ENCODE data around the gene FBLN2. TPM values are rescaled to one million over a fixed set of nuclear protein-coding genes. Genes with fewer than 3 reads are reported as not detected.

FBLN2 gene
- total RNA-seq, 1 donor from 2014 or later = 413 TPM

DNA sequence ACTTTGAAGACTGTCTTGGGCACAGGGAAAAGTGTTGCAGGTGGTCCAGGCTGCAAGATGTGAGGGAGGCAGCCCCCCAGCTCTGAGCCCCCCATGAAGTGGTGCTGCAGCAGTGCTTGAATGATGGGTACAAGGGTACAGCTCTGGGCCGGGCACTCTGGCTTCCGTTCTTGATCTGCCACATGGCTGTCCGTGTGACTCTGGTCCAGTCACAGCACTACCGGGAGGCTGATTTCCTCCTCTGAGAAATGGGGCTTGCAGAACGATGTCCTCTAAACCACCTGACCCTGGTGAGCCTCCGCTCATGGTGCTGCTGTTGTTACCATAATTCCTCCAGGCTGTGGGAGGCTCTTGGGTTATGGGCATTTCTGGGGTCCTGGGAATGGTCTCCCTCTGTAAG, 75.1 kb downstream of the FBLN2 start:
- H3K27ac Mint-ChIP-seq (ENCODE audit: unreplicated experiment) = no peak overlapping the region
- peaks cover 20% of the 10 kb centered on the region for H3K4me1 Mint-ChIP-seq (ENCODE audit: low read depth)
- peak; percentile 58 for DNase-seq (ENCODE audit: low spot score)
- H3K4me3 Mint-ChIP-seq (ENCODE audit: unreplicated experiment) = no peak overlapping the region
- peaks cover 36% of the 10 kb centered on the region for H3K36me3 Mint-ChIP-seq (ENCODE audit: low read depth)
- H3K27me3 Mint-ChIP-seq (ENCODE audit: low read depth) = no peaks in the 10 kb centered on the region
- H3K9me3 Mint-ChIP-seq (ENCODE audit: low read depth) = no peaks in the 10 kb centered on the region
- TF ChIP-seq, protein P1, sequence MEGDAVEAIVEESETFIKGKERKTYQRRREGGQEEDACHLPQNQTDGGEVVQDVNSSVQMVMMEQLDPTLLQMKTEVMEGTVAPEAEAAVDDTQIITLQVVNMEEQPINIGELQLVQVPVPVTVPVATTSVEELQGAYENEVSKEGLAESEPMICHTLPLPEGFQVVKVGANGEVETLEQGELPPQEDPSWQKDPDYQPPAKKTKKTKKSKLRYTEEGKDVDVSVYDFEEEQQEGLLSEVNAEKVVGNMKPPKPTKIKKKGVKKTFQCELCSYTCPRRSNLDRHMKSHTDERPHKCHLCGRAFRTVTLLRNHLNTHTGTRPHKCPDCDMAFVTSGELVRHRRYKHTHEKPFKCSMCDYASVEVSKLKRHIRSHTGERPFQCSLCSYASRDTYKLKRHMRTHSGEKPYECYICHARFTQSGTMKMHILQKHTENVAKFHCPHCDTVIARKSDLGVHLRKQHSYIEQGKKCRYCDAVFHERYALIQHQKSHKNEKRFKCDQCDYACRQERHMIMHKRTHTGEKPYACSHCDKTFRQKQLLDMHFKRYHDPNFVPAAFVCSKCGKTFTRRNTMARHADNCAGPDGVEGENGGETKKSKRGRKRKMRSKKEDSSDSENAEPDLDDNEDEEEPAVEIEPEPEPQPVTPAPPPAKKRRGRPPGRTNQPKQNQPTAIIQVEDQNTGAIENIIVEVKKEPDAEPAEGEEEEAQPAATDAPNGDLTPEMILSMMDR (IDR thresholded peaks at IDR 0.05) = no peak

DNA sequence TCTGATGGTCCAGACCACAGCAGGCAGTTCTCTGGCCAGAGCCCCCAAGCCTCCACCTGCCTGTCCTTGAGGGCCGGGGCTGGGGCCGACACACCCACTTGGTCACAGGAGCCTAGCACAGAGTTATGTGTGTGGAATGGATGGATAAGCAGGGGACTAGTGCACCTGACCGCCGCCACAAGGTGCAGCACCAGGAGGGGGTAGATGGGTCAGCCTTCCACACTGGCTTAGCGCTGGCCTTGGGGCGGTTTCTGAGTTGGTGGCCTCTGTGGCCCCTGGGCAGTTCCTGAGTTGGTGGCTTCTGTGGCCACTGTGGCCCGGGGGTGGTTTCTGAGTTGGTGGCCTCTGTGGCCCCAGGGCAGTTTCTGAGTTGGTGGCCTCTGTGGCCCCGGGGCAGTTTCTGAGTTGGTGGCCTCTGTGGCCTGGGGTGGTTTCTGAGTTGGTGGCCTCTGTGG, 75.8 kb downstream of the FBLN2 start:
- Mint-ChIP-seq H3K4me1 (ENCODE audit: low read depth) (peaks cover 20% of the 10 kb centered on the region), H3K27ac (ENCODE audit: unreplicated experiment) (no peak overlapping the region), H3K36me3 (ENCODE audit: low read depth) (peaks cover 39% of the 10 kb centered on the region), H3K27me3 (ENCODE audit: low read depth) (no peaks in the 10 kb centered on the region), H3K9me3 (ENCODE audit: low read depth) (no peaks in the 10 kb centered on the region), H3K4me3 (ENCODE audit: unreplicated experiment) (no peak overlapping the region)
- TF ChIP-seq, protein P1 (IDR thresholded peaks at IDR 0.05) = no peak
- DNase-seq (ENCODE audit: low spot score) = peak; percentile 63

DNA sequence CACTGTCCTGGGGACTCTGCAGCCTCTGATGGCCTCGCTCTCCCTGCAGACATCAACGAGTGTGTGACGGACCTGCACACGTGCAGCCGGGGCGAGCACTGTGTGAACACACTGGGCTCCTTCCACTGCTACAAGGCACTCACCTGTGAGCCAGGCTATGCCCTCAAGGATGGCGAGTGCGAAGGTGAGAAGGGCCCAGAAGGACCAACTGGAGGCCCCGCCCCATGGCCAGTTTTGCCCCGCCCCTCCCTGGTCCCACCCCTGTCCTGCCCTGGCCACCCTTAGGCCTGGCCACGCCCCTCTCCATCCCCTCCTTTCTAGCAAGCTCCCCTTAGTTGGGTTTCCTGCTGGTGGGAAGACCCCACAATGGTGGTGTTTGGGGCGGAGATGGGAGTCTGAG, 77.5 kb downstream of the FBLN2 start:
- H3K4me3 Mint-ChIP-seq (ENCODE audit: unreplicated experiment) = no peak overlapping the region
- TF ChIP-seq, protein P1 (IDR thresholded peaks at IDR 0.05) = no peak
- H3K9me3 Mint-ChIP-seq (ENCODE audit: low read depth) = no peaks in the 10 kb centered on the region
- DNase-seq (ENCODE audit: low spot score) = peak; percentile 59
- peaks cover 36% of the 10 kb centered on the region for H3K36me3 Mint-ChIP-seq (ENCODE audit: low read depth)
- H3K4me1 Mint-ChIP-seq (ENCODE audit: low read depth) = peaks cover 20% of the 10 kb centered on the region
- no peak overlapping the region for H3K27ac Mint-ChIP-seq (ENCODE audit: unreplicated experiment)
- no peaks in the 10 kb centered on the region for H3K27me3 Mint-ChIP-seq (ENCODE audit: low read depth)

DNA sequence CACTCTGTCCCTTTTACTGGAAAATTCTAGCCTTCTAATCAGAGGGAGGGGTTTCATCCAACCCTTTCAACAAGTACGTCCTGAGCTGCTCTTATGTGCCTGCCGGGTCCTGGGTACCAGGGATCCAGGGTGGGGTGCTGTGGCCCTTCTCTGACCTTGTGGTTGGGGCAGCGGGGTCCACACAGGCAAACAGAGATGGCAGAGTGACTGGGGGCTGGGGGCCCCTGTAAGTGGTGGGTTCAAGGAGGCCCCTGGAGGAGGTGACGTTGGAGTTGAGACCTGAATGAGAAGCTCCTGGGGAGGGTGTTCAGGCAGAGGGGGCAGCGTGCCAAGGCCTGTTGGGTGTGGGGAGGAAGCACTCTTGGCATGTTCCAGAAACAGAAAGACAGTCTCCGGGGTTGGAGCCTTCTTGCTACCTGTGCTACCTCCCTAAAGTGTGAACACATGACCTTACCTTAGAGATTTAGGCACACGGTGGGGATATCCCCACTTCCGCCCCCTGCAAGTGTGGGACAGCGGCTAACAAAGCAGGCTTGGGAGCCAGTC, 78.1 kb downstream of the FBLN2 start:
- Mint-ChIP-seq H3K36me3 (ENCODE audit: low read depth) (peaks cover 37% of the 10 kb centered on the region), H3K27me3 (ENCODE audit: low read depth) (no peaks in the 10 kb centered on the region), H3K27ac (ENCODE audit: unreplicated experiment) (no peak overlapping the region), H3K4me1 (ENCODE audit: low read depth) (peaks cover 15% of the 10 kb centered on the region), H3K9me3 (ENCODE audit: low read depth) (no peaks in the 10 kb centered on the region), H3K4me3 (ENCODE audit: unreplicated experiment) (no peak overlapping the region)
- peak; percentile 63 for DNase-seq (ENCODE audit: low spot score)
- TF ChIP-seq, protein P1 (IDR thresholded peaks at IDR 0.05) = no peak

DNA sequence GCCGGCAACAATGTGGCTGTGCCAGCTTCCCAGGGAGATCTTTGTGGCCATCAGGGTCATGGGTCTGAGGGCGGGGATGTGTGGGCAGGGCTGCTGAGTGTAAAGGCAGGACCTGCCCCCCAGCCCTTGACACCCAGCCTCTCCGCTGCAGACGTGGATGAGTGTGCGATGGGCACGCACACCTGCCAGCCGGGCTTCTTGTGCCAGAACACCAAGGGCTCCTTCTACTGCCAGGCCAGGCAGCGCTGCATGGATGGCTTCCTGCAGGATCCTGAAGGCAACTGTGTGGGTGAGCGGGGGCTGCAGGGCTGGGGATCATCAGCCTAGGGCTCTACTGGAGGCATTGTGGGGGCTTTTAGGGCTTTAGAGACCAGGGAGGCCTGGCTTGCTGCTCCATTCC, 78.8 kb downstream of the FBLN2 start:
- peaks cover 9% of the 10 kb centered on the region for H3K4me1 Mint-ChIP-seq (ENCODE audit: low read depth)
- H3K4me3 Mint-ChIP-seq (ENCODE audit: unreplicated experiment) = no peak overlapping the region
- no peak overlapping the region for H3K27ac Mint-ChIP-seq (ENCODE audit: unreplicated experiment)
- no peaks in the 10 kb centered on the region for H3K9me3 Mint-ChIP-seq (ENCODE audit: low read depth)
- peak; percentile 79 for DNase-seq (ENCODE audit: low spot score)
- peaks cover 38% of the 10 kb centered on the region for H3K36me3 Mint-ChIP-seq (ENCODE audit: low read depth)
- TF ChIP-seq, protein P1 (IDR thresholded peaks at IDR 0.05) = no peak
- no peaks in the 10 kb centered on the region for H3K27me3 Mint-ChIP-seq (ENCODE audit: low read depth)
